Glomerular visceral epithelial cell (primary cell): ENCODE data around the gene GALR3.

Experiments
- DNase-seq: peaks from one replicate; pipeline ENCODE4 v3.0.0-alpha.2; 2016; ENCODE audit errors: extremely low spot score

The GALR3 gene

DNA sequence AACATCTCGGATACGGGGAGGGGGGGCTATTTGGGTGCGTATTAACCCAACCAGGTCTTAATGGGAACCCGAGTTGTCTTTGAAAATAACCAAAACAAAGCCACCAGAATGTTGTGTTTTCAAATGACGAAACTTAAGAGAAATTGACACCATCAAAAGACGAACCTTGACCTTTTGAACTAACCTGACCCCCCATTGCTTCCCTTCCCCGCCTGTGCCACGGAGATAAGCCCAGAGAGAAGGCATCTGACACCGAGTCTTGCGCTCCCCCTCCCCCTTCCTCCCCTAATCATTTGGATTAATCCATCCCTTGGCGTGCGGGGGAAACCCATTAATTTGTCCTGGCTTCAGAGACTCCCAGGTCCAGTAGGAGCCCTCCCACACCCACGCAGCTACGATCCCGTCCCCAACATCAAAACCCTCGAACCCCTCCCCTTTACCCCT, 20.0 kb upstream of the GALR3 start:
- no peak for DNase-seq

DNA sequence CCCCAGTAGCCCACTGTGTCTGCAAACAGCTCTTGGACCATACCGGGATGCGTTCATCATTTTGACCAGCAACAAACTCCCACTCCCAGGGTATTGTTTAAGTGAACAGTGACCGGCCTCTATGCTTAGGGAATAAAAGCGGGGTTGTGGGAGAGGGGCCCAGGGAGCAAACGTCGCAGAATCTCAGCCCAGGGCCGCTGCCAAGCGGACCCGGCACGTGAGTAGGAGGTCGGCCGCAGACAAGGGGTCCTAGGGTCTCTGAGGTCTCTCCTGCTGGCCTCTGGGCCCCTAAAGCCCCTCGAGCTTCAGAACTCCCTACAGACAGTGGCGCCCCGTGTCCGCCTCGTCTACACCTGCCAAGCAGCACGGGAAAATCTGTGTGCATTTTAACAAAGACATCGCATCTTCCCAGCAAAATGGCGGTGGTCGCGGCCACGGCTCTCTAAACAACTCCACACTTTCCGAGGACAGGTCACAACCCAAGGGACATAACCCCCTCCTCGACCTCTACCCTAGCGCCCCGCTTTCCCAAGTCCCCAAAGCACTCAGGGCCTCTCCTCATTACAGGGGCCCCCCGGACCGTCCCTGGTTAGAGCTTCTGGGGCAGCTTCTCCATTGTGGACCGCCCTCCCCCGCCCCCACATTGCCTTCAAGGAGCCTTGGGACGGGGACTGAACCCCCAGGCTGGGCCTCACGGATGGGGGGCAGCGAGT, 19.4 kb upstream of the GALR3 start:
- DNase-seq = no peak

DNA sequence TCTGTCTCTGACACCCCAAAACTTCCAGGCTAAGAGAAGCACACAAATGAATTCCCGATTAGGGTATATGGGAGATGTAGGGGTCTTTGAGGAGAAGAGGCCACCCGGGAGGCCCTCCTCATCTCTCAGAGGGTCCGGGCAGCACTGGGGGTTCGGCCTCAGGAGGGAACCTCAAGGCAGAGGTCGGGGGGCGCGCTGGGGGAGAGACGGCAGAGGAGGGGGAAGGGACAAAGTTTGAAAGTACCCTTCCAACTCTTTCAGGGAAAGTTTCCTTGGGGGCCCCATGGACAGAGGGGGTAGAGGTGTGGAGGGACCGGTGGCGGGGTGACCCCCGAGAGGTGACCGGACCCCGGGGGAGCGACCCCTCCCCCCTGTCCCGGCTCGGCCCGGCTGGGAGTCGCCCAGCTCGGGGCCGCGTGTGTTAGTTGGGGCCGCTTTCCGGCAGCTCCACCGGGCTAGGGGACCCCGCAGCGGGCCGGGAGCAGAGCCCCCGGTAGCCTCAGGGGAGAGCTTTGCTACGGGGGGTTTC, 18.8 kb upstream of the GALR3 start:
- no peak for DNase-seq

DNA sequence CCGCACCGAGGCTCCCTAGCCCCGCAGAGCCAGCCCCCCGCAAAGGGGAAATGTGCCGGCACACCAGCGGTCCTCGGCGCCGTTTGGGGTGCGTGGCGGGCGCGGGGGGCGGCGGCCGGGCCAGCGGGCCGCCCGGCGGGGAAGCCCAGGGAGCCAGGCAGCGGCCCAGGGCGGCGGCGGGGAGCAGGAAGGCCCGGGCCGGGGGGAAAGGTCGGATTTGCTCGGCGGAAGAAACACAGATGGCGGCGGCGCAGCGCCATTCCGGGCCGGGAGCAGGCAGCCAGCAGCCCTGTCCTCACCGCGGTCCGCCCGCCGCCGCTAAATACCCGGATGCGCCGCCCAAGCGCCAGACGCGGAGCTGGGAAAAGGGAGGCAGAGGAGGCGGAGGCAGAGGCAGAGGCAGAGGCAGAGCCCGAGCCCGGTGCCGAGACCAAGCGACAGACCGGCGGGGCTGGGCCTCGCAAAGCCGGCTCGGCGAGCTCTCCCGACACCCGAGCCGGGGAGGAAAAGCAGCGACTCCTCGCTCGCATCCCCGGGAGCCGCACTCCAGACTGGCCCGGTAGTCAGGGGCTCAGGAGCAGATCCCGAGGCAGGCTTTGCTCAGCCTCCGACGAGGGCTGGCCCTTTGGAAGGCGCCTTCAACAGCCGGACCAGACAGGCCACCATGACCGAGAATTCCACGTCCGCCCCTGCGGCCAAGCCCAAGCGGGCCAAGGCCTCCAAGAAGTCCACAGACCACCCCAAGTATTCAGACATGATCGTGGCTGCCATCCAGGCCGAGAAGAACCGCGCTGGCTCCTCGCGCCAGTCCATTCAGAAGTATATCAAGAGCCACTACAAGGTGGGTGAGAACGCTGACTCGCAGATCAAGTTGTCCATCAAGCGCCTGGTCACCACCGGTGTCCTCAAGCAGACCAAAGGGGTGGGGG, 18.0 kb upstream of the GALR3 start:
- peak; percentile 72 for DNase-seq

DNA sequence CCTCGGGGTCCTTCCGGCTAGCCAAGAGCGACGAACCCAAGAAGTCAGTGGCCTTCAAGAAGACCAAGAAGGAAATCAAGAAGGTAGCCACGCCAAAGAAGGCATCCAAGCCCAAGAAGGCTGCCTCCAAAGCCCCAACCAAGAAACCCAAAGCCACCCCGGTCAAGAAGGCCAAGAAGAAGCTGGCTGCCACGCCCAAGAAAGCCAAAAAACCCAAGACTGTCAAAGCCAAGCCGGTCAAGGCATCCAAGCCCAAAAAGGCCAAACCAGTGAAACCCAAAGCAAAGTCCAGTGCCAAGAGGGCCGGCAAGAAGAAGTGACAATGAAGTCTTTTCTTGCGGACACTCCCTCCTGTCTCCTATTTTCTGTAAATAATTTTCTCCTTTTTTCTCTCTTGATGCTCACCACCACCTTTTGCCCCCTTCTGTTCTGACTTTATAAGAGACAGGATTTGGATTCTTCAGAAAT, 17.3 kb upstream of the GALR3 start:
- no peak for DNase-seq

DNA sequence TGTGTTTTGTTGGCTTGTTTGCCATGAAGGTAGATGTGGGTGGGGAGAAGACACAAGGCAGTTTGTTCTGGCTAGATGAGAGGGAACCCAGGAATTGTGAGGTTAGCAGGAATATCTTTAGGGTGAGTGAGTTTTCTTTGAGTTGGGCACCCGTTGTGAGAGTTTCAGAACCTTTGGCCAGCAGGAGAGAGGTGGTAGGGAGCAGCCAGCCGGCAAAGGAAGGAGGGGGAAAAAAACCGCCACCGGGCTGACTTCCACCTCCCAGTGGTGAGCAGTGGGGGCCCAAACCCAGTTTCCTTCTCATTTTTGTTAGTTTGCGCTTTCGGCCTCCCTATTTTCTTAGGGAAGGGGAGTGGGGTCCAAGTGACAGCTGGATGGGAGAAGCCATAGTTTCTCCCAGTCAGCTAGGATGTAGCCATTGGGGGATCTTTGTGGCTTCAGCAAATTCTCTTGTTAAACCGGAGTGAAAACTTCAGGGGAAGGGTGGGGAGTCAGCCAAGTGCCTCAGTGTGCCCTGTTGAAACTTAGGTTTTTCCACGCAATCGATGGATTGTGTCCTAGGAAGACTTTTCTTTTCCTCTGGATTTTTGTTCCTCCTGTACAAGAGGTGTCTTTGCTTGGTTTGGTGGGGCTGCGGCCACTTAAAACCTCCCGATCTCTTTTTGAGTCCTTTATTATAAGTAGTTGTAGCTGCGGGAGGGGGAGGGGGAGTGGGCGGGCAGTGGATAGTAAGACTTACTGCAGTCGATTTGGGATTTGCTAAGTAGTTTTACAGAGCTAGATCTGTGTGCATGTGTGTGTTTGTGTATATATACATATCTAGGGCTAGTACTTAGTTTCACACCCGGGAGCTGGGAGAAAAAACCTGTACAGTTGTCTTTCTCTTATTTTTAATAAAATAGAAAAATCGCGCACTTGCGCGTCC, 16.5 kb upstream of the GALR3 start:
- DNase-seq = peak; percentile 57

DNA sequence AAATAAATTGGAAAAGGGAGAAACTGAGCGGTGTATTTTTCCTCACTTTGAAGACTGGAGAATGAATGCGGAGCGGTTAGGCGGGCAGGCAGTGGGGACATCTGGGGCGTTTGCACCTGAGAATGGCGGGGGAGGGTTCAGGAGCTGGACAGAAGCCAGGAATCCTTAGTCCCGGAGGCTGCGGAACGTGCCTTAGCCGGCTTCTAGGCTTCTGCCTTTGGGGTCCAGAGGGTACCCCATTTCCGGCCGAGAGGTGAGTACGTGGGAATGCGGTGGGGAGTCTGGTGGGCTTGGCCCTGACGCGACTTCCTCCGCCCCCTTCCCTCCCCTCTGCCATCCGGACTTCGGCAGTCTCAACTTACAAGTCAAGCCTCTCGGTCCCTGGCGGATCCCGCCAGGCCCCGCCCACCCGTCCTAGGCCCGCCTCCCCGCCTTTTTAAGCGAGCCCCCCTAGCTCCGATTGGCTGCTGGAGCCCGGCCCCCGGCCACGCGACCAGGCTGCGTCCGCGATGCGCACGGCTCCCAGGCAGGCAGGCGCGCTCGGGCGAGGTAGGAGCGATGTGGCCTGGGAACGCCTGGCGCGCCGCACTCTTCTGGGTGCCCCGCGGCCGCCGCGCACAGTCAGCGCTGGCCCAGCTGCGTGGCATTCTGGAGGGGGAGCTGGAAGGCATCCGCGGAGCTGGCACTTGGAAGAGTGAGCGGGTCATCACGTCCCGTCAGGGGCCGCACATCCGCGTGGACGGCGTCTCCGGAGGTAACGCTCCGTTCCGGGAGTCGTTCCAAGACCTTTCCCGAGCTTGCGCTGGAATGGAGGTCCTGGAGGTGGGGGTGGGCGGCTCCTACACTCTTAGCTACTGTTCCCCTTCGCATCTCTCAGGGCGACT, 15.5 kb upstream of the GALR3 start, which contains the start of gene GCAT:
TSS of gene GCAT (plus strand) at position 525 of the 884 bp plus-strand sequence. CDS start at position 559, 34 bp downstream.
- DNase-seq = peak; percentile 96

DNA sequence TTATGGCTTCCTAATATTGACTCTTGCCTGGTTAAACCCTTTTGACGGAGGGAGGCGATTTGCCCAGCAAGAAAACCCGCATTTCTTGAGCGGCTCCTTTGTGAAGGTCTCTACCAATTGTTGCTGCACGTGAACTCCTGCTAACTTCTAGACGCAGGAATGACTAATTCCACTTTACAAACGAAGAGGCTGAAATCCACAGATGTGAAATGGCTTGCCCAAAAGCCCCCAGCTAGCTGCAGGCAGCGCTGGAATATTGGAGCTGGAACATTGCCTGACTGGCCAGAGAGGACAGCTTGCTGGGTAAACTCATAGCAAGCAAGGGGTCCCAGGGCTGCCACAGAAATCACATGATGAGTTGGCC, 14.9 kb upstream of the GALR3 start:
- DNase-seq = no peak

DNA sequence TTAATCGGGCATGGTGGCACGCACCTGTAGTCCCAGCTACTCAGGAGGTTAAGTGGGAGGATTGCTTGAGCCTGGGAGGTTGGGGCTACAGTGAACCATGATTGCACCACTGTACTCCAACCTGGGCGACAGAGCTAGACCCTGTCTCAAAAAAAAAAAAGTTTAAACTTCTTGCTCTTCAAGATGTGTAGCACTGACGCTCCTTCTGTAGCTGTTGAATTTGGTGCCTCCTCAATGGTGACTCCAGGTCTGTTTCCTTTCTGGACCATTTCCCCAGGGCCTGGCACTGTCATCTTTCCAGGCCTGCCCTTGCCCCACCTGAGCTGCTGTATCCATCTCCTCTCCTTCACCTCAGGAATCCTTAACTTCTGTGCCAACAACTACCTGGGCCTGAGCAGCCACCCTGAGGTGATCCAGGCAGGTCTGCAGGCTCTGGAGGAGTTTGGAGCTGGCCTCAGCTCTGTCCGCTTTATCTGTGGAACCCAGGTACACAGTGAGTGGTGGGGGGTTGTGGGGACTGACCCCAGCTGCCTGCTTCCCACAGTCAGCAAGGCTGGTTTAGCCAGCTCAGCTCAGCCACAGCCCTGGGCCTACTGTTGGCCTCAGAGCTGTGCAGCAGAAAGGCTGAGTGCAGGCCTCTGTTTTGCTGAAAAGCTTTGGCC, 13.4 kb upstream of the GALR3 start:
- no peak for DNase-seq

DNA sequence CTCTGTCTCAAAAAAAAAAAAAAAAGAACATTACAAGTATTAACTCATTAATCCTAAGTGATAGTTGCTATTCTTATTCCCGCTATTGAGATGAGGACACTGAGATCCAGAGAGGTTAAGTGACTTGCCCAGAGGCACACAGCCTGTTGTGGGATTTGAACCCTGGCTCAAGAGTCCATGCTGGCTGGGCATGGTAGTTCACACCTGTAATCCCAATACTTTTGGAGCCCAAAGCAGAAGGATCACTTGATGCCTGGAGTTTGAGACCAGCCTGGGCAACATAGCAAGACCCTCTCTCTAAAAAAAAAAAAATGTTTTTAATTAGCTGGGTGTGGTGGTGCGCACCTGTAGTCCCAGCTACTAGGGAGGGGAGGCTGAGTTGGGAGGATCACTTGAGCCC, 11.3 kb upstream of the GALR3 start:
- no peak for DNase-seq

DNA sequence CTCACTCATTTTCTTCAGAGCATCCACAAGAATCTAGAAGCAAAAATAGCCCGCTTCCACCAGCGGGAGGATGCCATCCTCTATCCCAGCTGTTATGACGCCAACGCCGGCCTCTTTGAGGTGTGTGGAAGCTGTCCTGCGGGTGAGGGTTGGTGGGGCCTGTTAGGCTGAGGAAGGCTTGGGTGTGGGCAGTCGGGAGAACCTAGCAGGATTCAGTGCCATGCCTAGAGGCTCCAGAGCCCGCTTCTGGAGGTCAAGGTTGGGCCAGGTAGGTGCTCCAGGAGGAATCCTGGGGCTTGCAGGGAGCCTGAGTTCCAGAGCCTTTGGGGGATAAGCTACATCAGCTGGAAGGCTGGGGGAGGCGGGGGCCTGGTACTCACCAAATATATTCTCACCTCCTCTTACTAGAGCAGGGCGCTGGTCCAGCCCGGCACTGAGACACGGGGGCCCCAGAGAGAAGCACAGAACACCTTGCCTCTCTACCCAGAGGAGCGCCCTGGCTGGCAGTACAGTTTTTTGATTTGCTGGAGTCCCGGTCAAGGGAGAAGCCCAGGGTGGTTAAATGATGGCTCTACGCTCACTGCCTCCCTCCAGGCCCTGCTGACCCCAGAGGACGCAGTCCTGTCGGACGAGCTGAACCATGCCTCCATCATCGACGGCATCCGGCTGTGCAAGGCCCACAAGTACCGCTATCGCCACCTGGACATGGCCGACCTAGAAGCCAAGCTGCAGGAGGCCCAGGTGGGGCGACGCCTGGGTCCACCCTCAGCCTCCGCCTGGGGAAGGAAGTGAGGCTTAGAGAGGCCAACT, 10.1 kb upstream of the GALR3 start:
- DNase-seq = no peak

DNA sequence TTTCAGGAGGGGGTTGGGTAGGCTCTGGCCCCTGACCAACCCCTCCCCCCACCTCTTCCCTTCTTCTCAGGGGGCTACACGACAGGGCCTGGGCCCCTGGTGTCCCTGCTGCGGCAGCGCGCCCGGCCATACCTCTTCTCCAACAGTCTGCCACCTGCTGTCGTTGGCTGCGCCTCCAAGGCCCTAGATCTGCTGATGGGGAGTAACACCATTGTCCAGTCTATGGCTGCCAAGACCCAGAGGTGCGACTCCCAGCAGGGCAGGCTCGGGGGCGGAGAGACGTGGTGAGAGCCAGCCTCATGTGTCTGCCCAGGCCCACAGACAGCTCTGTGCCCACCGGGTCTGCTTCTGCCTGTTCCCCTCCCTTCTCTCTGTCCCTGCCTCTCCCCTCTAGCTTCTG, 7.6 kb upstream of the GALR3 start:
- DNase-seq = no peak

DNA sequence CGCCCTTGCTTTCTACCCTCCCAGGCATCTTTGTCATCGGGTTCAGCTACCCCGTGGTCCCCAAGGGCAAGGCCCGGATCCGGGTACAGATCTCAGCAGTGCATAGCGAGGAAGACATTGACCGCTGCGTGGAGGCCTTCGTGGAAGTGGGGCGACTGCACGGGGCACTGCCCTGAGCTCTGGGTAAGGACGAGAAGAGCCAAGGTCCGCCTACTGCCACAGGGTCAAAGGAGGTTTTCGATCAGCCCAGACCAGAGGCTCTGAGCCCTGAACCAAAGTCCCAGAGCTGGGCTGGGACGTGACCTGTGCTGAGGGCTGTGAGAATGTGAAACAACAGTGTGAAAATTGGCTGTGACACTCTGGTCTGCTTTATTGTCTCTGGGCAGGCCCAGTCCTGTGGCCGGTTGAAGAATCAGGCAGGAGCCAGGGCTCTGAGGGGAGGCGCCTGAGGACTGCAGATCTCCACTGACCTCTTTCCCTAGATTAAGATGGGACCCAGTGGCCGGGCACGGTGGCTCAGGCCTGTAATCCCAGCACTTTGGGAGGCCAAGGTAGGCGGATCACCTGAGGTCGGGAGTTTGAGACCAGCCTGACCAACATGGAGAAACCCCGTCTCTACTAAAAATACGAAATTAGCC, 6.5 kb upstream of the GALR3 start:
- no peak for DNase-seq

DNA sequence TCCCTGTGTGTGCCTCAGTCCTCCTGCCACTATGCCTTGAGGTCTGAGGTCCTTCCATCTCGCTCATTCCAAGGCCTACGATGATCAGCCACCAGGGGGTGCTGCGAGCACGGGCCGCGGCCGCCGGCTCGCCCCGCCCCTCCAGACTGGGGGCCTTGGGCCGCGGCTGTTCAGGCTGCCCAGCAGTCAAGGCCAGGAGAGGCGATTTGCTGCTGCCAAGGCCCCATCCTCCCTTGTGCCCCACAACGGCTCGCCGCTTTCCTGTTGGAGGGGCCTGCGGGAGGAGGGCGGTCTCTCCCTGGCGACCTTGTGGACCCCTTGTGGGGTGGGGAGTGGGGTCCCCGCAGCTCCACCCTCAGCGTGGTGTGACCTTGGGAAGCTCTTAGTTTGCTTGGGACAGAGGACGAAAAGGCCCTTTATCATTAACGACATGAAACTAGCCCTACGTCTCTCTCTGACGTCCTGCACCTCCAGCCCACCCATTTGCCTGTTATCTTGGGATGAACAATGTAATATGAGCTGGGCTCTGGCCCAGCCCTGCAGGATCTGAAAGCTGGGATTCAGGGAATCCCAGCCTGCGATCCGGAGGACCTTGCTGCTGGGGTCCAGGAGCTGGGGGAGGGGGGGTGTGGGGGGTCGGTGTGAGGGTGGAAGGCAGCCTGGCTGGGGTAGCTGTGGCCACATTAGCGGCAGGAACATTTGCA, 5.3 kb upstream of the GALR3 start:
- peak; percentile 75 for DNase-seq

DNA sequence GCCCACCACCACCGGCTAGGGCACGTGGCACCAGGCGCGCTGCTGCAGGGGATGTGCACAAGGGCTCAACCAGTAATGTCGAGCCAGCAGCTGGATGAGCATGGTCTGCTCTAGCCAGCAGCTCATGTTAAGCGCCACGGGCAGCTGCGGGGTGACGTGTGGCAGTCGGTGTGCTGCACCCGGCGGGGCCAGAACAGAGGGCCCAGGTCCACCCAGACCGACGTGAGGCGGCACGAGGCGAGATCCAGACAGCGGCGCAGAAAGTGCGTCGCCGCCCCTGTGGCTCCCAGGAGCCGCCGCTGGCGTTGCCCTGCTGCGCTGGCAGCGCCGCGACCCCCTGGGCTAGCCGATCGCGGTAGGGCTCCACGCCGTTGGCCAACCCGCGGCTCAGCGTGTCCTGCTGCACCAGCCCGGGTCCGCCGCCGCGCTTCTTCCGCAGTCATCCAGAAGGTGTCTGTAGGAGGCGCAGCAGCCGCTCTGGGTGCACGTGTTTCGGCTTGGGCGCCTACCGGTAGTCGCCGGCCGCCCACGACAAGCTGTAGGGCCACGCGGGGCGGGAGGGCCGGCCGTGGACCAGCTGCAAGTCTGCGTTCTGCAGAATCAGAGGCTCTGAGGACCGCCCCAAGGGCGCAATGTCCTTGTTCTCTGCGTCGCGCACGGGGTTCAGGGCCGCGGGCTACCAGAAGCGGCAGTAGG, 4.6 kb upstream of the GALR3 start:
- no peak for DNase-seq

DNA sequence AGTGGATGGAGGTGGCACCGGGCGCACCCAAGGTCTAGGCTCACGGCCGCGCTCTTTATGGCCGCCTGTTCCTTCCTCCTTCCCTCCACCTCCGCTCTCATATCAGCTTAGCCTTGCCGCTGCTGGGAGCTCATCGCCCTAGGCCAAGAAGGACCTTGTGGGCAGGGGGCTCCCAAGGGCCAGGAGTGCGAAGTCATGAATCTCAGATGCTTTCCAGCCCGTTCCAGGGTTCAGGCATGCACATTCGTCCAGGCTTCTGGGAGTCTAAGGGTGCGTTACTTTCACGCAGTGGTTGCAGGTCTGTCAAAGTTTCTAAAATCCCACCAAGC, 4.1 kb upstream of the GALR3 start:
- DNase-seq = no peak

DNA sequence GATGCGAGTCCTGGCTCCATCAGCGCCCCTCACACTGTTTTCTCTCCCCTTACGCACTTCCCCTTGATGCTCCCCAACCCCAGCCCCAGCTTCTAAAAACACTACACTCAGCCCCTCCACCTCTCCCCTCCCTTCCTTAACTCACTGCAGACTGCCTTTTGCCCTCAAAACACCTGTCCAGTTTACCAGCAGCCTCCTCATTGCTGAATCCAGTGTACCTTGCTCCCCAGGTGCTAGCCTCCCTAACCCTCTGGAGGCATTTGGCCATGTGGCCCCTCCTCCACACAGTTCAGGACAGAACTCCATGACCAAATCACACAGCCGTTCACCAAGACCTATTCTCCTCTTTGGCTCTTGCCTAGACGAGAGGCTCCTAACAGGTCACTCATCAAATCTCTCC, 2.8 kb upstream of the GALR3 start:
- no peak for DNase-seq
